Activated CD4-positive, CD25-positive, alpha-beta regulatory T cell treated with anti-CD3 and anti-CD28 coated beads, Interleukin-2, amount 50 U/mL, for 24 hours (primary cell): ENCODE results near the gene STK11IP.
"Not testable (repeated sequence)": the region's sequence is repeated elsewhere in the genome, so short reads cannot be mapped to it uniquely, and the experiment has no call there.

Experiments used
- ATAC-seq, 2 donors: fragments of 150-1000 bp; cut with Tn5 transposase; one replicate each; pipeline ENCODE4 v1.10.0; 2021; ENCODE audit warnings: mild to moderate bottlenecking in 1 of 2, moderate library complexity in 1 of 2

STK11IP gene

DNA sequence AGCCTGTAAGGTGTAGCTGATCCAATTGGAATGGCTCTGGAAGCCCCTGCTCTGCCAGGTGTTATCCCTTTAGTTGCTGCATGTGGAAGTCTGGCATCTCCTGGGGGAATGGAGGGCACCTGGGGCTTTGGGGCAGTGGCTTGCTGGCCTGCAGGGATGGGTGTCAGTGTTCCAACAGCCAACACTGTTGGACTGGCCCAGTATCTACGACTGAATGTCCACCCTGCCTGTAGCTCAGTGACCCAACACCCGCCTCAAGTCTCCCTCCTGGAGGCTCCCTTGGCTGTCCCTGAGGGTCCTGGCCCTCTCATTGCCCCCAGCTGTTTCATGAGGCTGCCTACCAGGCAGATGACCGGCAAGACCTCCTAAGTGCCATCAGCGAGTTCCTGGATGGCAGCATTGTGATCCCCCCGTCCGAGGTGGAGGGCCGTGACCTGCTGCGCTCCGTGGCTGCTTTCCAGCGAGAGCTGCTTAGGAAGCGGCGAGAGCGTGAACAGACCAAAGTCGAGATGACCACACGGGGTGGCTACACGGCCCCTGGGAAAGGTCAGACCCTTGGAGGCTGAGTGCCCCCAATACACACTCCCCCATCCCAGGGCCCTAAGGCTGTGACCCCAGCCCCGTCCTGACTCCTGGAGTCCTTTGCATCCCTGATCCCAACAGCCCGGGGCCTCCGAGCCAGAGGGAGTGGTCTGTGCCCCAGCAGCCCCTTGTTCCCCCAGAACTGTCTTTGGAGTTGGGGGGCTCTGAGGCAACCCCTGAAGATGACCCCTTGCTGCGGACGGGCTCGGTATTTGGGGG lies 37.5 kb downstream of the STK11IP start:
- no peak for ATAC-seq

DNA sequence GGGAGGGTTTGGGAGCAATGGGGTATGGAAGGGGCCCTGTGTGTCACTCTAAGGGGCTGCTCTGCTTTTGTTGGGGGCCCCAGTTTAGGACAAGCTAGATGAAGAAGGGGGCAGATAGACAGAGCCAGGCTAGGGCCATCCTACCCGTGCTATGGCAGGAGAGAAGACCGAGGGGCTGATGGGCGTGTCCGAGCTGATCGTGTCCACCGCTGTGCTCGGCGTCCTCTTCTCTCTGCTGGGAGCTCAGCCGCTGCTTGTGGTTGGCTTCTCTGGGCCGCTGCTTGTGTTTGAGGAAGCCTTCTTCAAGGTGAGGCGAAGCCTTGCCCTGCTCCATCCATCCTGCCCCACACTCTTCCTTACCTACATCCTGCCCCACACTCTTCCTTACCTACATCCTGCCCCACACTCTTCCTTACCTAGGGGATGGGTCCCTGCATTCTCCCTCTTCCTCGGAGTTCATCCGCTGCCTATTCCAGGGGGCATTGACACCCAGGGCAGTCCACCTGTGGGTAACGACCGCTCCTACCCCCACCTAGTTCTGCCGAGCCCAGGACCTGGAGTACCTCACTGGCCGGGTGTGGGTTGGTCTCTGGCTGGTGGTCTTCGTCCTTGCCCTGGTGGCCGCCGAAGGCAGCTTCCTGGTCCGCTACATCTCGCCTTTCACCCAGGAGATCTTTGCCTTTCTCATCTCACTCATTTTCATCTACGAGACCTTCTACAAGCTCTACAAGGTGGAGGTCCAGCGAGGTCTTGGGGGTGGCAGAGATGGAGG lies 38.7 kb downstream of the STK11IP start:
- no peak for ATAC-seq

GRCh38 chr2:219636941-219637841 lies 39.5 kb downstream of the STK11IP start:
- ATAC-seq: no peak

- no peak for ATAC-seq
These were observed 40.2 kb downstream of the STK11IP start for GRCh38 chr2:219637842-219638185.

DNA sequence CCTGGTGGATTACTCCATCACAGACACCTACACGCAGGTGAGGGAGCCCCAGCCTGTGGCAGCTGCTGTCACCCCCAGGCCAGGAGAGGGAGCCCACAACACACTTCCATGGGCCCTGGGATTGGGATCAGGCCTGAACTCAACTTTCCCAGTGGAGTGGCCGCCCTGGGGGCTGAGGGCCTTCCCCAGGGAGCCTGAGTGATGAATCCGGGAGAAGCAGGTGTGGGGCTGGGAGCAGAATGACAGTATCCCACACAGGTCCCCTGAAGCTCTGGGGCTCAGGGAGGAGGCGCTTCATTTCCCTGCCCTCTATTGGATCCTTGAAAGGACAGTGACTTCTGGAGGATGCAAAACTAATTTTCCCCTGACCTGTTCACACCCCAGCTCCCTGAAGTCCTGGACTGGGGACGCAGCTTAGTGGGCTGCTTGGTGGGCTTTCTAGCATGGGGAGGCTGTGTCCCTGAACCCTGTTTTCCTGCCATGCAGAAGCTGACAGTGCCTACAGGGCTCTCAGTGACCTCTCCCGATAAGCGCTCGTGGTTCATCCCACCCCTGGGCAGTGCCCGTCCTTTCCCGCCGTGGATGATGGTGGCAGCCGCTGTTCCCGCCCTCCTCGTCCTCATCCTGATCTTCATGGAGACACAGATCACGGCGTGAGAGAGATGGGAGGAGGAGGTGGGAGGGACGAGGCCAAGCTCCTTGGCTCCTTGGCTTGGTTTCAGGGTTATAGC lies 40.7 kb downstream of the STK11IP start:
- no peak for ATAC-seq

DNA sequence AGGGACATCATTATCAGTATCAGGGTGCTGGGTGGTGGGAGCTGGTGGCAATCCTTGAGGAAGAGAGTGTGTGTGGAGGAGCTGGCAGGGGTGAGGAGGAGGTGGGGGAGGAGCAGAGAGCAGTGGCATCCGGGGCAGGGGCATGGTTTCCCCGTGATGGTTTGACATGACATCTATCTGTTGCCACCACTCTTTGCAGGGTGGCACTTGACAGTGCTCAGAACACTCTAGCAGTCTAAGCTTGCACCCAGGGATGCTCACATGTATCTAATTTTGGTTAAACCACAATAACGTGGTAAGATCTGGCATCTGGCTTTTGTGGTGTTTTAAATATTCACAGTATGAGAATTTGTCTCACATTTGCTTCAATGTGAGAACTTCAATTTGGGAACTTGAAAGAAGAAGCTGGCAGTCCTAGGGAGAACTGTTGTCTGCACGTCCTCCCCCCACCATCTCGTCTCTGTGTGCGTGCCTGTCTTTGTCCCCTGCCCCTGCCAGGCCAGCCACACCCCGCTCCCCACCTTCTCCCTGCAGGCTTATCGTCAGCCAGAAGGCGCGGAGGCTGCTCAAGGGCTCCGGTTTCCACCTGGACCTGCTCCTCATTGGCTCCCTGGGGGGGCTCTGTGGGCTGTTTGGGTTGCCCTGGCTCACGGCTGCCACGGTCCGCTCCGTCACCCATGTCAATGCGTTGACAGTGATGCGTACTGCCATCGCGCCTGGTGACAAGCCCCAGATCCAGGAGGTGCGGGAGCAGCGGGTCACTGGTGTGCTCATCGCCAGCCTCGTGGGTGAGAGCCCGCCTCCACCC lies 41.5 kb downstream of the STK11IP start:
- no peak for ATAC-seq

- ATAC-seq: no peak
These were observed 43.9 kb downstream of the STK11IP start for GRCh38 chr2:219641390-219642068.

GRCh38 chr2:219642069-219642454 lies 44.4 kb downstream of the STK11IP start:
- no peak for ATAC-seq

DNA sequence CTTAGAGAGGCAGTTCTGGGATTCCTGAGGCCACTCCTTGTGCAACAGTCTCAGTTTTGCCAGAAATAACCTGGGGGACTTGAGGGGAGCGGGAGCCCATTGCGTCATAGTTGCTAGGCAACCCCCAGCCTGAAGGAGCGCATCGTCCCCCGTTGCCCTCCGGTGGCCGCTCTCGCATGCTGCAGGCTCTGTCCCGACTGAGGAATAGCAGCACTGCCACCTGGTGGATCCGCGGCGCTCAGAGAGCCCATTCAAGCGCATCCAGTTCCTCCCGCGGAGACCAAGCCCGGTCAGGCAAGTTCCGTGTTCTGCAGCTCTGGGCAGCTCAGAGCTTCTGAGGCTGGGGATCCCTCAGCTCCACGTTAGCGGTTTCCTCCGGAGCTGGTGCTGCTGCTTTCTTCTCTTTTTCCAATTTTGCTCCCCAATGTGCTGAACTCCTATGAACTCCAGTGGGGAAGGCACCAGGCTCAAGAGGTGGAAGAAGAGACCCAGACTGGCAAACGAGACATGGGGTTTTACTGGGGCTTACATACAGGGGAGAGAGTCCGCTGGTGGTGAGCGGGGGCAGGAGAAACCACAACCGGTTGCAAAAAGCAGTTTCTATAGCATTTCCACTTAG lies 44.9 kb downstream of the STK11IP start:
- ATAC-seq: peak; percentile 93 to 95

DNA sequence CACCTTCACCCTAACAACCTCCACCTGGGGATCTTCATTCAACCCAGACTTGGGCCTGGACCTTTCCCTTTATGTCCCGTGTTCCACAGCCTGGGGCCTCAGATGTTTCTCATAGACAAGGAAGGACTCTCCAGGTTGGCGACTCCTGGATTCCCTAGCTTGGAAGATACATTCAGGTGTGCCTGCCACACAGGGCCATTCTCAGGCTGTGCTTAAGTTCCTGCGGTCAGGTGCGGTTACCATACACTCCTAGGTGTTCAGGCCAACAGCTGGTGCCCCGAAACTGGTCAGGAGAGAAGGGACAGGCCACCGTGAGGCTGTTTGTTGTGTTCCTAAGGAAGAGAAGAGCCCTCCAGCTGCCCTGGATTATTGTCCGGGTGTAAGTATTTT lies 45.4 kb downstream of the STK11IP start:
- no peak for ATAC-seq

DNA sequence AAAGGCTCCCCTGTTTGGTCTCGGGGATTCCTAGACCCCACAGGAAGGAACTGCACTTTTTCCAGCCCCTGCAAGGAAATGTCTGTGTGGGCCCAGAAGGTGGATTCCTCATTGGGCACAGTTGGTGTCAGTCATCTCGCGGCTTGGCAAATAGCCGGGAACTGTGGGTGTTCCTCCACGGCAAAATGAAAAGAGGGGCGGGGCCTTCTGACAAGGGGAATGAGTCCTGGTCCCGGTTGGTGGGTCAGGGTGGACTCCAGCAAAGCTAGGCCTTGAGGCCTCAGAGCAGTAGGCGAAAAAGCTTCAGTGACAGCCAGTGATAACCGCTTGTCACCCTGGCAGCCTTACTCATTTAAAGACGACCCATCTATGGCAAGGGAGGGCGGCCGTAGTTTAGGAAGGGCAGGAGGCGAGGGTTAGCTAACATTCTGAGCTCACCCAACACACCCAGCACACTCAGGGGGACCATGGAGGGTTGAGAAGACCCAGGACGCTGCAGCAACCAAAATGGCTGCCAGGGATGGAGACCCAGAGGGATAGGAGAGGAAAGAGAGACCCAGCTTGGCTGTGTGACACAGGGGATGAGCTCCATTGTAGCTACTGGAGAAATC lies 46.2 kb downstream of the STK11IP start:
- ATAC-seq: no peak

DNA sequence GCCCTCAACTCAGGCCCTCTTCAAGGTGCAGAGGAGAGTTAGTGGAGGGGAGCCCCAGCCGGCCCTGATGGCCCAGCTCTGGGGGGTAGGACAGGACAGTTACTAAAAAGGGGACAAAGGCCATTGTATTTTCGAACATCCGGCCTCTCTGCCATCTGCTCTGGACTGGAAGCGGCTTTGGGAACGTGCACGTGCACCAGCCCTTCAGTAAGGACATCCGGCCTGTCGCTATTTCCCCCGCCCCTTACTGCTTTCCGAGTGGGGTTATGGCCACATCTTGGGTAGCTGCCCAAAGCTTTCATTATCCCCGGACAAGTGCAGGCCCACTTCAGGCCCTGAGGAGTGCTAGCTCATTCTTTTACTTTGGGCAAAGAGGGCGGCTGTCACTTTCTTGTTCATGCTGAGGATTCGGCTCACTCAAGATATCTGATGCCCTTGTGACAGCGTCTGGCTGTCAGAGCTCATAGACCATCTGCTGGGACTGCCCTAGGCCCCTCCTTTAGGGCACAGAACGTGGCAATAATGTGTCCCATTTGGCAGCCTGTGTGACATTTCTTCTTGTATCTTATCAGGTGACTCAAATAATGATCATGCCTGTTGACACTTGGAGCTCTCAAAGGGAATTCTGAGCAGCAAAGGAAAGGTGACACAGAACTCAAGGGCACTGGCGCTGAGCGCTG lies 47.3 kb downstream of the STK11IP start:
- ATAC-seq: no peak

DNA sequence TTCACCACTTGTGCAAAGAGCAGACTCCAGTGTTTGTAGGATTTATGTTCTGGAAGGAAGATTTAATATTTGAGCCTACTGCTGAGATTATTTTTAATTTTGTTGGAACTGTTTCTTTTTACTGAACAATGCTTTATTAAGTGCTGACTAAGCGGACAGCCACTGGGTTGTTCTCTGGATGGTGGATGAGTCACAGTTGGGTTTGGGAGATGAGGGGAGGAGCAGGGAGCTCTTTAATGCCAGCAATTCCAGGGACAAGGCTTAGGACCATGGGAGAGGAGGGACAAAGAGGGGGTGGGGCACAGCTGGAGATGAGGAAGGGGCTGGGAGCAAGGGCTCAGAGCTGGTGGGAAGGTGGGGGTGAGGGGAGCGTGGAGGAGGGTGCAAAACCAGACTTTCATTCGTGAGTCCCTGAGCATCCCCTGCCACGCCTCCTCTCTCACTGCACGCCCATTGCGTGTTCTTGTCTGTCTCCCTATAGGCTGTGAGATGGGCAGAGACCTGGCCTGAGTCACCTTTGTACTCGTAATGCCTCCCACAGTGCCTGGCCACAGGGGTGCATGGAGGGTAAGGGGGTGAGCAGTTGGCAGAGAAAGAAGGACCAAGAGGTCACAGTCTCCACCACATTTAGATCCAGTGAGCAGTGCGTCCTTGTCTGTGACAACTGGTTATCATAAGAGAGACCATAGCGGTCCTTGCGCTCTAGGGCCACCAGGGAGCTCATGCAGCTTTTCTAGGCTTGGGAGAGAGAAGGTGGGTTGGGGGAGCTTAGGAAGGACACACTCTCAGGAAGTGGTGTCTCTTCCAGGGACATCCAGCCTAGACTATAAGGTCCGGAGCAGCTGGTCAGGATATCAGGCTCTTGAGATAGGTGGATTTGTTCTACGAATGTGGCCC lies 48.2 kb downstream of the STK11IP start:
- ATAC-seq: no peak

- no peak for ATAC-seq
These were observed 50.5 kb downstream of the STK11IP start for GRCh38 chr2:219648176-219648575.

DNA sequence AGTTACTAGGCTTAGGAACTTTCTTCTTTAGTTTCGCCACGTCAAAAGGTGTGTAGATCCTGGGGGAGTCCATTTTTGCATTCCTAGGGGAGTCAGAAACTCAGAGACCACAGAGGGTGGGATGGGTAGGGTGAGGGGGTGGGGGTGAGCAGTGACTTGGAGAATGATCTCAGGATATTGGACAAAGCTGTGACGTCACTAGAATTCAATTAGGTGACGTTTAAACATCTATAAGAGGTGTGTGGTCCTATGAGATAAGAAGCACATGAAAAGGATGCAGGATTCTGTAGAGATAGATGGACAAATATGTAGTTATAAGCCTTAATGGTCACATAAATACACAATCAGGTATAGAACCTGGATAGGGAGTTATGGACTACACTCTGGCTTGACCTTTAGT lies 51.3 kb downstream of the STK11IP start:
- ATAC-seq: no peak

- no peak for ATAC-seq
These were observed 53.0 kb downstream of the STK11IP start for GRCh38 chr2:219650426-219651248.

DNA sequence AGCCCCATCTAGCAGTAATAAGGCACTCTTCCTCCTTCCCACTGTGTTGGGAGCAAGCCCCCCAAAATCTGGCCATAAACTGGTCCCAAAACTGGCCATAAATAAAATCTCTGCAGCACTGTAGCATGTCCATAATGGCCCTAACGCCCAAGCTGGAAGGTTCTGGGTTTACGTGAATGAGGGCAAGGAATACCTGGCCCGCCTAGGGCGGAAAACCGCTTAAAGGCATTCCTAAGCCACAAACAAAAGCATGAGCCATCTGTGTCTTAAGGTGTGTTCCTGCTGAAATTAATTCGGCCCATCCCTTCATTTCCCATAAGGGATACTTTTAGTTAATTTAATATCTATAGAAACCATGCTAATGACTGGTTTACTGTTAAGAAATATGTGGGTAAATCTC lies 54.0 kb downstream of the STK11IP start:
- ATAC-seq: not testable (repeated sequence)

GRCh38 chr2:219656526-219656925 lies 58.9 kb downstream of the STK11IP start:
- no peak for ATAC-seq
